ENCODE measurements around the gene LRP5. TPM values are rescaled to one million over a fixed set of nuclear protein-coding genes. Genes with fewer than 3 reads are reported as not detected.

LRP5 gene
- total RNA-seq, 3 donors from 2014 or later, result 23.6 to 48.8 (median 24.5) TPM

DNA sequence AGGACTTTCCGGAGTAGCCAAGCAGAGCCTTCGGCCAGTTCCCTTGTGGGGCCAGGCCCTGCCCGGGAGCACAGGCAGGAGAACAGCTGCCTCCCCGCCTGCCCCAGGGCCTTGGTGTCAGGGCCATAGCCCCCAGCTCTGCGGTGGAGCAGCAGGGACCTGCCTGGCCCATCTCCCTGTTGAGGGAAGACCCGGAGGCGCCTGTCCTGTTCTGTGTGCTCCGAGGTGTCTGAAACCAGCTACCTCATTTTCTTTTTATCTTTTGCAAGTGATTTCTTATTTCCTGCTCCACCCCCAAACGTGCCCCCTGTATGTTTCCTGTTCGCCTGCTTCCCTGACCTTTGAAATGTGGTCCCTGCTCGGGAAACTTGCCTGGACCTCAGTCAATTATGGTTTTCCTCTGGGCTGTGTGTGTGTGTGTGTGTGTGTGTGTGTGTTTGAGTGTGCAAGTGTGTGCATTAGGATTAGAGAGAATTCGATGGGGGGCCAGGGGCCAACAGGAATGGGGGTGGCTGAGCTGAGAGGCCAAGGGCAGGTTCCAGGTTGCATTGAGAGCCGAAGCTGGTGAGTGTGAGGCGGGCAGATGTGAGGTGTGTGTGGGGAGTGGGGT lies 19.1 kb downstream of the LRP5 start:
- H3K27me3 ChIP-seq, result no peaks in the 10 kb centered on the region
- peaks cover 7 to 44% of the 10 kb centered on the region in 2 donors for H3K4me1 ChIP-seq
- no peak for DNase-seq (ENCODE audit: low spot score in 2 of 2)
- TF ChIP-seq POLR2A (IDR thresholded peaks at IDR 0.05) (no peak), POLR2AphosphoS5 (IDR thresholded peaks at IDR 0.05) (no peak)
- TF ChIP-seq, protein P1, sequence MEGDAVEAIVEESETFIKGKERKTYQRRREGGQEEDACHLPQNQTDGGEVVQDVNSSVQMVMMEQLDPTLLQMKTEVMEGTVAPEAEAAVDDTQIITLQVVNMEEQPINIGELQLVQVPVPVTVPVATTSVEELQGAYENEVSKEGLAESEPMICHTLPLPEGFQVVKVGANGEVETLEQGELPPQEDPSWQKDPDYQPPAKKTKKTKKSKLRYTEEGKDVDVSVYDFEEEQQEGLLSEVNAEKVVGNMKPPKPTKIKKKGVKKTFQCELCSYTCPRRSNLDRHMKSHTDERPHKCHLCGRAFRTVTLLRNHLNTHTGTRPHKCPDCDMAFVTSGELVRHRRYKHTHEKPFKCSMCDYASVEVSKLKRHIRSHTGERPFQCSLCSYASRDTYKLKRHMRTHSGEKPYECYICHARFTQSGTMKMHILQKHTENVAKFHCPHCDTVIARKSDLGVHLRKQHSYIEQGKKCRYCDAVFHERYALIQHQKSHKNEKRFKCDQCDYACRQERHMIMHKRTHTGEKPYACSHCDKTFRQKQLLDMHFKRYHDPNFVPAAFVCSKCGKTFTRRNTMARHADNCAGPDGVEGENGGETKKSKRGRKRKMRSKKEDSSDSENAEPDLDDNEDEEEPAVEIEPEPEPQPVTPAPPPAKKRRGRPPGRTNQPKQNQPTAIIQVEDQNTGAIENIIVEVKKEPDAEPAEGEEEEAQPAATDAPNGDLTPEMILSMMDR (IDR thresholded peaks at IDR 0.05), result no peak
- no peak overlapping the region for H3K4me3 ChIP-seq
- H3K36me3 ChIP-seq, result no peaks in the 10 kb centered on the region
- no peaks in the 10 kb centered on the region for H3K9me3 ChIP-seq
- intact Hi-C loops (cut with DNase I; ENCODE audit: low total_unique reads), result no loop called here
- peak overlapping the region; percentile 57 to 67 for H3K27ac ChIP-seq

DNA sequence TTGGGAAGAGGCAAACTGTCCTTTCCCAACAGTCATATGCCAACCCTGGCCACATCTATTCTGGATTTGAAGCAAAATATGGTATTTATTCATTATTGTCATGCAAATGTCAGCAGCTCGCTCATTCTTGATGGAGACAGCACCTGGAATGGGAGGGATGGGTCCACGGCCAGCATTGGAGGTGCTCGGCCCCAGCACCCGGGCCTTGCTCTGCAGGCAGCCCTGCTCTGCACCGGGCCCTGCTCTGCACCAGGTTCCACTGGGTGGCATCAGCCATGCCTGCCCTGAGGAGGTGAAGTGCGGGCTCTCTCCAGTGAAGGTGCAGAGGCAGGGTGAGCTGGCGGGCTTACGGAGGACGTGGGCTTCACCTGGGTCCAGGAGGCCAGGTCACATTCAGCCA lies 19.8 kb downstream of the LRP5 start:
- peak overlapping the region in 1 of 2 donors; percentile 10 for H3K27ac ChIP-seq
- no peak overlapping the region for H3K4me3 ChIP-seq
- peaks cover 0 to 41% of the 10 kb centered on the region in 2 donors for H3K4me1 ChIP-seq
- intact Hi-C loops (cut with DNase I; ENCODE audit: low total_unique reads), result no loop called here
- DNase-seq (ENCODE audit: low spot score in 2 of 2), result no peak
- H3K36me3 ChIP-seq, result no peaks in the 10 kb centered on the region
- no peak for TF ChIP-seq POLR2AphosphoS5 (IDR thresholded peaks at IDR 0.05)
- TF ChIP-seq POLR2A (IDR thresholded peaks at IDR 0.05), result no peak
- TF ChIP-seq, protein P1 (IDR thresholded peaks at IDR 0.05), result no peak
- H3K27me3 ChIP-seq, result no peaks in the 10 kb centered on the region
- H3K9me3 ChIP-seq, result no peaks in the 10 kb centered on the region

DNA sequence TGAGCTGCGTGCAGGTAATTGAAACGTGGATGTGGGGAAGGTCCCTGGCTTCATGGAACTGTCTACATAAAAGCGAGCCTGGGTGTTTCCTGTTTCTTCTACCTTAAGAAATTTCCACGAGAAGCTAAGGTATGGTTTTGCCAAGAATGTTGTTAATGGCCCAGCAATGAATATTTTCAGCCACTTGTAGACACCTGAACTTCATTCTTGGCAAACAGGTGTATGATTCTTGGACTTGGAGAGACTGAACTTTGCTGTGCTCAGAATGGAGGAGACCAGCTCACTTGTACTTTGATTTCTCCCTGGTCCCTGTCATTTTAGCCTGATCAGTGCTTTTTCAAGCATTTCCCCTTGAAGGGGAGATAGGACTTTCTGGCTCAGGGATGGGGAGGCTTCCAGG lies 20.8 kb downstream of the LRP5 start:
- intact Hi-C loops (cut with DNase I; ENCODE audit: low total_unique reads), result no loop called here
- peaks cover 0 to 32% of the 10 kb centered on the region in 2 donors for H3K4me1 ChIP-seq

DNA sequence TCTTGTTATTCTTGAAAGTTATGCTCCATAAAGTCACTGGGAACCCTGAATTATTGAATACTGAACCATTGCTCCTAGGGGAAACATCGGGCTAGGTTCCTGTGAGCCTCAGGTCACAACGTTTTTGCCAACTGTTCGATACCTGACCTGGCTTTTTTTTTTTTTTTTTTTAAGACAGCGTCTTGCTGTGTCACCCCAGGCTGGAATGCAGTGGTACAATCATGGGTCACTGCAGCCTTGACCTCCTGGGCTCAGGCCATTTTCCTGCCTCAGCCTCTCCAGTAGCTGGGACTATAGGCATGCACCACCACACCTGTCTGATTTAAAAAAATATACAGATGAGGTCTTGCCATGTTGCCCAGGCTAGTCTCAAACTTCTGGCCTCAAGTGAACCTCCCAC lies 22.5 kb downstream of the LRP5 start:
- peaks cover 0 to 20% of the 10 kb centered on the region in 2 donors for H3K4me1 ChIP-seq
- DNase-seq (ENCODE audit: low spot score in 2 of 2), result no peak
- intact Hi-C loops (cut with DNase I; ENCODE audit: low total_unique reads), result no loop called here
- H3K36me3 ChIP-seq, result no peaks in the 10 kb centered on the region
- no peak for TF ChIP-seq POLR2AphosphoS5 (IDR thresholded peaks at IDR 0.05)
- TF ChIP-seq, protein P1 (IDR thresholded peaks at IDR 0.05), result no peak
- no peak overlapping the region for H3K4me3 ChIP-seq
- H3K9me3 ChIP-seq, result no peaks in the 10 kb centered on the region
- no peaks in the 10 kb centered on the region for H3K27me3 ChIP-seq
- no peak overlapping the region for H3K27ac ChIP-seq

More for the DNA sequence above, 20.8 kb downstream of the LRP5 start:
- Histone ChIP-seq H3K9me3 (no peaks in the 10 kb centered on the region), H3K36me3 (no peaks in the 10 kb centered on the region), H3K27me3 (no peaks in the 10 kb centered on the region), H3K27ac (peak overlapping the region in 1 of 2 donors; percentile 15), H3K4me3 (no peak overlapping the region)
- DNase-seq (ENCODE audit: low spot score in 2 of 2), result no peak
- TF ChIP-seq POLR2A (IDR thresholded peaks at IDR 0.05), result no peak
- no peak for TF ChIP-seq POLR2AphosphoS5 (IDR thresholded peaks at IDR 0.05)
- TF ChIP-seq, protein P1 (IDR thresholded peaks at IDR 0.05), result no peak

DNA sequence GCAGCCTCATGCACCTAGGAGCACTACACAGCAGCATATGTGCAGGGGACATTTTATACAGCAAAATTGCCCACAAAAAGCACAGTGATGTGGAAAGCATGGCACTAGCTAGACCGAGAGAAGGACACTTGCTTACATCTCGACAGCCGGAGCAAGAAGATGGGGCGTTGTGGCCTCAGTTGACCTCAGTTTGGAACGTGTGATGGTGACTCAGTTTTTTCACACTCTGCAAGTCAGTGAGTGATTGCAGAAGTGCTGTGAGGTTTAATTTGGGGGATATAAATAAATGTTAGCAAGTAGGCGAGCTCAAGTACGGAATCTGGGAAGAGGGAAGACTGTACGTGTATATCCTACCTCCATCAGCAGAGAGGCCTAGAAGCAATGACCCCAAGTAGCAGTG lies 23.3 kb downstream of the LRP5 start:
- TF ChIP-seq POLR2A (IDR thresholded peaks at IDR 0.05) (no peak), POLR2AphosphoS5 (IDR thresholded peaks at IDR 0.05) (no peak)
- TF ChIP-seq, protein P1 (IDR thresholded peaks at IDR 0.05), result no peak
- no peak overlapping the region for H3K27ac ChIP-seq
- no peaks in the 10 kb centered on the region for H3K36me3 ChIP-seq
- no peak for DNase-seq (ENCODE audit: low spot score in 2 of 2)
- intact Hi-C loops (cut with DNase I; ENCODE audit: low total_unique reads), result no loop called here
- peaks cover 0 to 12% of the 10 kb centered on the region in 2 donors for H3K4me1 ChIP-seq
- H3K4me3 ChIP-seq, result no peak overlapping the region
- no peaks in the 10 kb centered on the region for H3K9me3 ChIP-seq
- no peaks in the 10 kb centered on the region for H3K27me3 ChIP-seq
